Gastrocnemius medialis (tissue), 4 donors: ENCODE results near the gene RRM1. TPM values are rescaled to one million over a fixed set of nuclear protein-coding genes. Genes with fewer than 3 reads are reported as not detected.

Experiments
- ATAC-seq, 2 donors: fragments of 150-250 bp; one replicate each; pipeline ENCODE4 v1.9.1; 2016
- DNase-seq, 2 donors: peaks; one replicate each; pipeline ENCODE4 v3.0.0-alpha.2; 2019
- H3K27ac ChIP-seq, 4 donors: fragments of 200-600 bp; sonication (generic); 1 replicate in 1 of 4; 2 replicates in 3 of 4; pipeline ENCODE4 v1.5.1; 2016 to 2018; ENCODE audit warnings: mild to moderate bottlenecking in 2 of 4, moderate library complexity in 1 of 4
- H3K27me3 ChIP-seq, 3 donors: fragments of 200-600 bp; sonication (generic) in 2 of 3; 1 replicate in 1 of 3; 2 replicates in 2 of 3; pipeline versions ENCODE4 v1.5.1 to v1.6.0; 2016 to 2019; ENCODE audit warnings: mild to moderate bottlenecking in 1 of 3, moderate library complexity in 1 of 3
- H3K36me3 ChIP-seq, 2 donors: fragments of 200-600 bp; sonication (generic) in 1 of 2; one replicate each; pipeline ENCODE4 v1.5.1; 2017 to 2018
- H3K4me1 ChIP-seq, 2 donors: fragments of 200-600 bp; sonication (generic) in 1 of 2; one replicate each; pipeline ENCODE4 v1.5.1; 2016 to 2017; ENCODE audit warnings: mild to moderate bottlenecking in 2 of 2
- H3K4me3 ChIP-seq, 4 donors: fragments of 200-600 bp; sonication (generic) in 3 of 4; 1 replicate in 1 of 4; 2 replicates in 3 of 4; pipeline ENCODE4 v1.5.1; 2016 to 2019; ENCODE audit warnings: mild to moderate bottlenecking in 2 of 4
- H3K9me3 ChIP-seq, 3 donors: fragments of 200-600 bp; sonication (generic) in 2 of 3; 1 replicate in 1 of 3; 2 replicates in 2 of 3; pipeline ENCODE4 v1.5.1; 2016 to 2019
- CTCF ChIP-seq, 5 experiments: fragments of 450-650 bp in 3 of 5; fragments of 200-600 bp in 2 of 5; sonication (generic) in 2 of 5; IDR thresholded peaks in 4 of 5; conservative IDR thresholded peaks in 1 of 5; 1 replicate in 4 of 5; 2 replicates in 1 of 5; pipeline ENCODE4 v1.5.1; 2016 to 2019; ENCODE audit warnings: antibody characterized with exemption in 5 of 5, mild to moderate bottlenecking in 3 of 5, moderate library complexity in 3 of 5
- POLR2A ChIP-seq, 2 donors: fragments of 450-650 bp; IDR thresholded peaks; one replicate each; pipeline ENCODE4 v1.6.1; 2017; ENCODE audit warnings: antibody characterized with exemption in 2 of 2, mild to moderate bottlenecking in 2 of 2, moderate library complexity in 2 of 2
- in situ Hi-C, 4 donors: fragments of 200-750 bp; cut with MboI; loops; one replicate each; pipeline versions ENCODE4 v1.15.0 to v1.8.0; 2017; ENCODE audit warnings: low sequenced_read_pairs in 4 of 4
- intact Hi-C: fragments of 100-400 bp; cut with DNase I; formaldehyde crosslinking; loops from one replicate; pipeline ENCODE4 v1.15.1; 2023; ENCODE audit warnings: low total_unique reads
- total RNA-seq, 4 donors: library from RNA; depleted of rRNA; stranded (reverse); fragments of >200 nt; gene quantifications; one replicate each; pipeline versions ENCODE4 v1.1.0 to v1.2.3, GENCODE V29; 2016

Gene RRM1
- total RNA-seq: 10 to 100 TPM; 34.0 to 66.0 (median 37.8) TPM

GRCh38 chr11:4094348-4095291, at the start of gene RRM1:
Gene RRM1, plus strand, starts transcription at chr11:4094799. Its CDS starts 214 bp downstream, at chr11:4095013.
- Histone ChIP-seq H3K36me3 (peaks cover 0 to 19% of the 10 kb centered on the region in 2 donors), H3K27me3 (no peaks in the 10 kb centered on the region), H3K4me3 (peak within 1 kb of the TSS; percentile 81 to 93 (median 86)), H3K4me1 (peaks cover 16 to 22% of the 10 kb centered on the region in 2 donors), H3K27ac (peak within 1 kb of the TSS; percentile 89 to 98 (median 94)), H3K9me3 (no peaks in the 10 kb centered on the region)
- peak; percentile 83 to 92 for DNase-seq
- intact Hi-C loops: no loop called here
- peak; percentile 92 to 95 for ATAC-seq
- TF ChIP-seq POLR2A (IDR thresholded peaks at IDR 0.05) (peak; percentile 49 to 67), CTCF (IDR thresholded peaks at IDR 0.05 in 4 of 5, conservative IDR thresholded peaks at IDR 0.05 in 1 of 5) (no peak)
- in situ Hi-C loops: no loop called here

- DNase-seq (peak in 1 of 2 donors; percentile 36), ATAC-seq (peak in 1 of 2 donors; percentile 3)
- Histone ChIP-seq H3K27ac (peak overlapping the region; percentile 78 to 91 (median 88)), H3K4me3 (no peak overlapping the region), H3K4me1 (peaks cover 29 to 57% of the 10 kb centered on the region in 2 donors), H3K36me3 (no peaks in the 10 kb centered on the region), H3K27me3 (no peaks in the 10 kb centered on the region), H3K9me3 (no peaks in the 10 kb centered on the region)
- intact Hi-C loops (loop anchor here (1.0 to 5.0 kb wide), 3 partner anchors 98 to 190 kb away; partner anchors contain the start of gene STIM1), in situ Hi-C loops (loop anchor here in 1 of 4 donors (10.0 kb wide), 1 partner anchor 190 kb away; the partner anchor contains the start of gene STIM1)
- TF ChIP-seq POLR2A (IDR thresholded peaks at IDR 0.05): no peak
- TF ChIP-seq CTCF (IDR thresholded peaks at IDR 0.05 in 4 of 5, conservative IDR thresholded peaks at IDR 0.05 in 1 of 5): no peak
Measured at GRCh38 chr11:4044976-4045646, 49.5 kb upstream of the RRM1 start.

- Histone ChIP-seq H3K9me3 (no peaks in the 10 kb centered on the region), H3K4me1 (peaks cover 16 to 34% of the 10 kb centered on the region in 2 donors), H3K4me3 (no peak overlapping the region), H3K27me3 (no peaks in the 10 kb centered on the region), H3K27ac (peak overlapping the region; percentile 1 to 78 (median 24)), H3K36me3 (no peaks in the 10 kb centered on the region)
- intact Hi-C loops: no loop called here
- TF ChIP-seq POLR2A (IDR thresholded peaks at IDR 0.05): no peak
- ATAC-seq: no peak
- in situ Hi-C loops: loop anchor here in 1 of 4 donors (10.0 kb wide), 1 partner anchor 194 kb away; the partner anchor contains the start of gene STIM1
- DNase-seq: no peak
Measured at GRCh38 chr11:4048340-4048739, 46.3 kb upstream of the RRM1 start.

GRCh38 chr11:4049006-4049405, 45.6 kb upstream of the RRM1 start:
- ATAC-seq (no peak), DNase-seq (no peak)
- no peaks in the 10 kb centered on the region for H3K9me3 ChIP-seq
- H3K36me3 ChIP-seq: no peaks in the 10 kb centered on the region
- intact Hi-C loops (no loop called here), in situ Hi-C loops (loop anchor here in 1 of 4 donors (10.0 kb wide), 1 partner anchor 194 kb away; the partner anchor contains the start of gene STIM1)
- peak overlapping the region in 1 of 4 donors; percentile 78 for H3K27ac ChIP-seq
- no peak for TF ChIP-seq CTCF (IDR thresholded peaks at IDR 0.05 in 4 of 5, conservative IDR thresholded peaks at IDR 0.05 in 1 of 5)
- TF ChIP-seq POLR2A (IDR thresholded peaks at IDR 0.05): no peak
- no peak overlapping the region for H3K4me3 ChIP-seq
- no peaks in the 10 kb centered on the region for H3K27me3 ChIP-seq
- peaks cover 16 to 27% of the 10 kb centered on the region in 2 donors for H3K4me1 ChIP-seq
